GM18858 (cell line): ENCODE data around the gene TRAPPC2L.

Source experiments
- ATAC-seq: cut with Tn5 transposase; IDR thresholded peaks from one replicate; pipeline ENCODE4 v1.9.1; 2021; ENCODE audit not compliant: unreplicated experiment

TRAPPC2L gene

DNA sequence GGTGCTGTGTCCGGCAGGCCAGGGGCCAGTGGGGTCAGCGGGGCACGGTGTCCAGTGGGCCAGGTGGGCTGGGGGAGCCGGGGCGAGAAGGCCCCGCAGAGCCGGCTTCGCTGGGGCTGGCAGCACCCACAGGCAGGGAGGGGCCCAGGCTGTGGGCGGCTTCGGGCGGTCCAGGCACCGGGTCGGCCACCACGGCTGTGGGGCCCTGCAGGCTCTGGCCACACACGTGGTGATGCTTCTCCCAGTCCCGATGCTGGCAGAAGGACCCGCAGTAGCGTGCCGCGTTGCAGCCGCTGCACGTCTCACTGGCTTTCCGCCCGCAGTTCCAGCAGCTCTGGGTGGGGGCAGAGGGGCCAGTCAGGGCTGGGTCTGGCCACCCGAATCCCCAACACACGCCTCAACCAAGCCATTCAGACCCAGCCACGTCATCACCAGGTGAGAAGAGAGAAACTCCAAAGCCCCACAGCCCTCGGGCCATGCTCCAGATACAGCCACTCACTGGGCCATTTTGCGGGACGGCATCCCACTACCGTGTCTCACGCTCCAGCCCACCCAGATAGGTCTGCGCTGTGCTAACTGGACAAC lies 20.1 kb downstream of the TRAPPC2L start:
- no peak for ATAC-seq

DNA sequence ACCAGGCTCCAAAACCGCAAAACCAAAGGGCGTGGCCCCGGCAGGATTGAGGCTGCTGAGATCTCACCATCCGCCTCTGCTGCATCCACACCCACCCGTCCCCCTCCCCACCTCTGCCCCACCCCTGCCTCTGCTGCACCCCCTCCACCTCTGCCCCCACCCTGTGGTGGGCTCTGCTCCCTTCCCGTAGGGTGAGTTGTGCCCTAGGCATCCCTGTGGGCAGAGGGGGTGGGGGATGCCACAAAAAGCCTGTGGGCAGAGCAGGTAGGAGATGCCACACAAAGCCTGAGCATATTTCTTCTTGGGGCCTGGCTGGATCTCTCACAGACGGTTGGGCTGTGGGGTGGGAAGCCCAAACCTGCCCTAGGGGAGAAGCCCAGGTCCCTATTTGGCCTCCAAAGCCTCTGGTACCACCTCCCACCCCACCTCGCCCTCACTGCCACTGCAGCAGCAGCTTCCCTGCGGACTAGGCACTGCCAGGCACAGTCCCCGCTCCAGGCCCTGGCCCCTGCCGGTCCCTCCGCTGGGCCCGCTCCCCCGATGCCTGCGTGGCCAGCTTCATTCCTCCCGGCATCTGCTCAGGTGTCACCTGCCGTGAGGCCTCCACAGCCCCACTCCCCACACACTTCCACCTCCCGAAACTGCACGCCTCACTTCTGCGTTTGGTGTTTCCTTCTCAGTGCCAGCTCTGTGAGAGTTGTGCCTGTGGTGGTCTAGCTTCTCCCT lies 20.8 kb downstream of the TRAPPC2L start:
- no peak for ATAC-seq

GRCh38 chr16:88878356-88878755 lies 21.4 kb downstream of the TRAPPC2L start:
- no peak for ATAC-seq

GRCh38 chr16:88878967-88879787 lies 22.2 kb downstream of the TRAPPC2L start:
- no peak for ATAC-seq

DNA sequence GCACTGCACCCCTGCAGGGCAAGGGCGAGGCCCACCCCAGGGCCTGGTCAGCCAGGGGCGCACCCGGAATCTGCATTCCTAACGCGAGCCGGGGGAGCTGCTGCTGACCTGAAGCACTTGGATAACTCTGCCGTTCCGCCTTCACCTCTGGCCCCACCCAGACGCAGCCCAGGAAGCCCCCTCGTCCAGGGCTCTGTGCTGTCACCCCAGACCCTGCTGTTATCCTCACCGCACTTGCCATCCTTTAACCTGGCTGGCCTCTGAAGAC lies 22.8 kb downstream of the TRAPPC2L start:
- ATAC-seq, result no peak

- no peak for ATAC-seq
These were observed 23.5 kb downstream of the TRAPPC2L start for GRCh38 chr16:88880226-88881006.

DNA sequence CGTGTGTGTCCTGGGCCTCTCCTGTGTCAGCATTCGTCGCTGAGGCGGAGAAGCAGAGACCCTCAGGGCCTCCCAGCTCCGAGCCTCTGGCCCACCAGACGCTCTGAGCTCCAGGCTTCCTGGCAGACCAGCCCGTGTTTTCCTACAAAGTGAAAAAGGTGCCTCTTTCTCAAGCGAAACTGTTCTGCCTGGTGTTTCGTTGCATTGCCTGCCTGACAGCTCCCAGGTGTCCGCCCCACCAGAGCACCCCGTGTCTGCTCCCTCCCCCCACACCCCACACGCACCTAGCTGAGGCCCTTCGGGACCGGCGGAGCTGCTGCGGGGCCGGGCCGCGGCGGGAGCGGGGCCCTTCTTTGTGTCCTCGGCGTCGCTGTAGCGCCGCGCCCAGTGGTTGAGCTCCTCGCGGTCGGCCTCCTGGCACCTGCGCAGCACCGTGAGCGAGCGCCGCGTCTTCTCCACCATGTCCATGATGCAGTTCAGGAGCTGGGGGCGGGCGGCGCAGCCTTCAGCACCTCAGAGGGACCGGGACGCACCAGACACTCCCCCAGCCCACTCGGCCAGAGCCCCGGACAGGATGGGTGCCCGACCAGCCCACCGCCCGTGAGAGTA lies 24.2 kb downstream of the TRAPPC2L start:
- no peak for ATAC-seq

DNA sequence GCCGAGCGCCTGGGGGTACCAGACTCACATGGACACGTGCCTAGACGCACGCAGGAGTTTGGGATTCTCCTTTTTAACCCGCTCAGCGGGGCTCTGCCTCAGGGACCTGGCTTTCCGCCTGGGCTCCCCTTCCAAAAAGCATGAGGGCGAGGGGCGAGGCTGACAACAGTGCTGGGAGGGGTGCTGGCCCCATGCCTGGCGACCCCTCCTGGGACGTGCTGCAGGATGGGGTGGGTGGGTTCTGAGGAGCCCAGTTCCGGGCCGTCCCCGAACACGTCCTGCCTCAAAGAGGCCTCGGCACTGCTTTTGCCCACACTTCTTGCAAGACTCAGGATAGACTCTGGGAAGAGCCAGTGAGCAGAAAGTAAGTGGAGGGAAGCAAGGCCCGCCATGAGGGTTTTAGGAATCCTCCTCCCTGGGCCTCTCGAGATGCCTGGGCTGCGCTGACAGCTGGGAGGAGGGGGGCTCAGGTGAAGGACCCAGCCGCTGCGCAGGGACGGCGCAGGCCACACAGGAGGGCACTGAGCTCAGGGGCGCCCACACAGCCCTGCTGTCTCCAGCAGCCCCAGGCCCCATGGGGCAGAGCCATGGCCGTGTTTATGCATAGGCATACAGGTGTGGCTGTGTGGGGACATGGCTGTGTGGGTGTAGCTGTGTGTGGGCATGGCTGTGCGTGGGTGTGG lies 24.9 kb downstream of the TRAPPC2L start:
- ATAC-seq, result no peak

DNA sequence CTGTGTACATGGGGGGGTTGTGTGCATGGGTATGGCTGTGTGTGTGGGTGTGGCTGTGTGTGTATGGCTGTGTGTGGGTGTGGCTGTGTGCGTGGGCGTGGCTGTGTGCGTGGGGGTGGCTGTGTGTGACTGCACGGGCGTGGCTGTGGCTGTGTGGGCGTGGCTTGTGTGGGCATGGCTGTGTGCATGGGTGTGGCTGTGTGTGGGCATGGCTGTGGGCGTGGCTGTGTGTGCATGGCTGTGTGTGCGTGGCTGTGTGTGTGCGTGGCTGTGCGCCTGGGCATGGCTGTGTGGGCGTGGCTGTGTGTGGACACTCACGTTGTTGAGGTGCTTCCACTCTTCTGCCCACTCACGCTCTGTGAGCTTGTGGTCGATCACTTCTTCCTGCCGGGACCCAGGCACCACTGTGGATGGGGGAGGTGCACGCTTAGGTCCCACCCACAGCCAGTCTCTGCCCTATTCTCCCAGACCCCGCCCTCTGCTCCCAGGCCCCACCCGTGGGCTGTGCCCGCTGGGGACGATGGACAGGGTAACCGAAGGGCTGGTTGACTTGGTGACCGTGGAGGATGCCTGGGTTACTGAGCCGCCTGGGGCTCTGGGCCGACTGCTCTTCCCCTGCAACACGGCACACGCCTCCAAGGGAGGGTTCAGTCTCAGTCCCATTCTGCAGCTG lies 25.6 kb downstream of the TRAPPC2L start:
- ATAC-seq, result no peak

DNA sequence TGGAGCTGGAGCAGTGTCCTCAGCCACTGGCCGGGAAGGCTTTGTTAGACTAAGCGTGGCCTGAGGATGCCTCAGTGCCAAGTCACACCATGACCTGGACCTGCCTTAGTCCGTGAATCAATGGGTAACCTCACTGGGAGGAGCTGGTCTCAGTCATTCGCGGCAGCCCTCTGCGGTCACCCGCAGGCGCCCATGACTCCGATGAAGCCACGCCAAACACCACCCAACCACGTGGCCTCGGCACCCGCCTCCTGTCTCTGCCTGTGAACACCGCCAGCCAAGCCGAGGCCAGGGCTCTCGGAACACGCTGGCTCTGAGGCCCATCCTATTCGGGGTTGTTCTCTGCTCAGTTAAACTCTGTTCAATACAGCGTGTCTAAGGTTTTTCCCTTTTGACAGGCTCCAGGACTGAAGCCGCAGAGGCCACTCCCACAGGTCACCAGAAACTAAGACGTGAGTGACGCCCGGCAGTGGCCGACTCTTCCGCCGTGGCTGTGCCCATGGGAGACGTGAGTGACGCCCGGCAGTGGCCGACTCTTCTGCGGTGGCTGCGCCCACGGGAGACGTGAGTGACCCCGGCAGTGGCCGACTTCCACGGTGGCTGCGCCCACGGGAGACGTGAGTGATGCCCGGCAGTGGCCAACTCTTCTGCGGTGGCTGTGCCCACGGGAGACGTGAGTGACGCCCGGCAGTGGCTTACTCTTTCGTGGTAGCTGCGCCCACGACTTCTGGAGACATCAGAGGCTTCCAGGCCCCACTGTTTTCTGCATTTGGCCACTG lies 26.4 kb downstream of the TRAPPC2L start:
- ATAC-seq, result no peak

DNA sequence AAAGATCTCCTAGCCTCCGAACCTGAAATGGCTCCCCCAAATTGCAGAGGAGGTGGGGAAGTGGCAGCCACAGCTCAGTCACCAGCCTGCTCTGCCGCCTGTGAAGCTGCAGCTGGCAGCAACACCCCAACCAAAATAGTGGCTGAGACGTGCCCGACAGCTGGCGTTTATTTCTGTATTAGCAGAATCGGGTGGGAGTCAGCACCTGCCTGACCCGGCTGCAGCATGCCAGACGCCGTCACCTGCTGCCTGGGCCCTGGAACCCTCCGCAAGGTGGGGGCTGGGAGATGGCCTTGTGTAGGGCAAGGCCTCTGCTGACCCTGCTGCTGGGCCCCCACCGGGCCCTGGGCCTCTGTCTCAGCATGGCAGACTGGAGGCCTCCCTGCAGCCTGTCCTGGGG lies 27.0 kb downstream of the TRAPPC2L start:
- ATAC-seq, result no peak

GRCh38 chr16:88884569-88885271 lies 27.8 kb downstream of the TRAPPC2L start:
- ATAC-seq, result no peak

DNA sequence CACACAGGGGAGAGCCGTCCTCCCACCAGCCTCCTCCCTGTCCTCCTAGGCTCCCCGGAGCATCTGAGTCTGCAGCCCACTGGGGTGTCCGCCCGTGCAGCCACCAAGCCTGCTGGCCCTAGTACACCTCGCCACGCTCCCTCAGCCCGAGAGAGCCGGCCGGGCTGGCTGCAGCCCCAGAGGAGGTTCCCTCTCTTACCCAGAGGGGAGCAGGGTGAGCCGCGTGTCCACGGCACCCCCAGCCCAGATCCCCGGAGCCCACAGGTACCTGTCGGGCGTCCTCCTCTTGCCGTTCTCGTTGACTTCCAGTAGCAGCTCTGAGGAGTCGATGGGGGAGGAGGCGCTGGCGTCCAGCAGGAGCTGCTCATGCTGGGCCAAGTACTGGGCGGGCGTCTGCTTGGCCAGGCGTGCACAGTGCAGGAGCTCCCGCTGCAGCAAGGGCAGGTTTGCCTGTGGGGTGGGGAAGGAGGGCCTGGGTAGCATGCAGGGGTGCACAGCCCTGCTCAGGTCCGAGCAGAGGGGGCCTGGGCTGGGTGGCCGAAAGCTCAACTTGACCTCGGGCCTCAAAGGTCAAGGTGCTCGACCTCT lies 28.9 kb downstream of the TRAPPC2L start:
- no peak for ATAC-seq

DNA sequence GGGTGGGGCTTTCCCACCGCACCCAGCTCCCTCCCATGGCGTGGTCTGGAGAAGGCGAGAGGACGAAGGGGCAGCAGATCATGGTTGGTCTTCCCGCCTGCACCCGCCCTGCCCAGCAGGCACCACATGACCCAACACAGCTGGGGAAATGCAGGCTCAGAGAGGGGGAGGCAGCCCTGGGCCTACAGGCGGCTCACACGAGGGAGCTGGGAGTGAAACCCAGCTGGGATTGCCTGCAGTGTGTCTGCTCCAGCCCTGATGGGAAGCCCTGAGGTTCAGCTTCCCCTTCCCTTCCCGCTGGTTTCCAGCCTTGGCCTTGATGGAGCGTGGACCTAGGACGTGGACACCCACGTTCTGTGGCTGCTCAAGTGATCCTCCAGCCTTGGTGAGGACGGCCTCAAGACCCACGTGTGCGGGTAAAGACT lies 29.5 kb downstream of the TRAPPC2L start:
- ATAC-seq, result no peak

DNA sequence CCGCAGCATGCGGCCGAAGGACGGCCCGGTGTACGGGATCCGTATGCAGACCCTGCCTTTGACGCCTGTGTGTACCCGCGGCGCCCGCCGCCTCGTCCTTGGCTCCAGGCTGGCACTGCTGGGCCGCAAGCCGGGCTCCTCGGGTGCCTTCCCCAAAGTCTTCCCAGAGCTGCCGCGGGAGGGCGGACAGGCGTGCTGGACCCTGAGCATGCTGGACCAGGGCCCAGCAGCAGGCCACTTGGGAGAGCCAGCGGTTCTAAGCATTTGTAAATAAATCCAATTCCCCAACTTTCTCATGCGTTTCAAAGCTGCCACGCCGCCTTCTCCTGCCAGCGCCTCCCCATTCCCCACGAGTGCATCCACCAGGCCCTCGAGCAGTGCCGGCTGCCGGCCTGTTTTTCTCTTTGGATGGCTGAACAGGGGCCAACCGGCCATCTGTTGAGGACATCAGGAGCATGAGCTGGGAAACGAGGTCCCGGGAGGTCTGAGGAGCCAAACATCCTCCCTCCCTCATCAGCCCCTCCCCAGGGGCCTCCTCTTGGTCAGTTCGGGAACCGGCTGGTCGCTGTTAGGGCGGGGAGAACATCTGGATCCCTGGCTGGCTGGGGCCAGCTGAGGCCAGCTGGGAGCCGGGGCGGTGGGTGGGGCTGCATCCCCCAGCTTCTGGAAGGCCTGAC lies 30.1 kb downstream of the TRAPPC2L start:
- ATAC-seq, result no peak

GRCh38 chr16:88888057-88888456 lies 31.1 kb downstream of the TRAPPC2L start:
- ATAC-seq, result no peak

DNA sequence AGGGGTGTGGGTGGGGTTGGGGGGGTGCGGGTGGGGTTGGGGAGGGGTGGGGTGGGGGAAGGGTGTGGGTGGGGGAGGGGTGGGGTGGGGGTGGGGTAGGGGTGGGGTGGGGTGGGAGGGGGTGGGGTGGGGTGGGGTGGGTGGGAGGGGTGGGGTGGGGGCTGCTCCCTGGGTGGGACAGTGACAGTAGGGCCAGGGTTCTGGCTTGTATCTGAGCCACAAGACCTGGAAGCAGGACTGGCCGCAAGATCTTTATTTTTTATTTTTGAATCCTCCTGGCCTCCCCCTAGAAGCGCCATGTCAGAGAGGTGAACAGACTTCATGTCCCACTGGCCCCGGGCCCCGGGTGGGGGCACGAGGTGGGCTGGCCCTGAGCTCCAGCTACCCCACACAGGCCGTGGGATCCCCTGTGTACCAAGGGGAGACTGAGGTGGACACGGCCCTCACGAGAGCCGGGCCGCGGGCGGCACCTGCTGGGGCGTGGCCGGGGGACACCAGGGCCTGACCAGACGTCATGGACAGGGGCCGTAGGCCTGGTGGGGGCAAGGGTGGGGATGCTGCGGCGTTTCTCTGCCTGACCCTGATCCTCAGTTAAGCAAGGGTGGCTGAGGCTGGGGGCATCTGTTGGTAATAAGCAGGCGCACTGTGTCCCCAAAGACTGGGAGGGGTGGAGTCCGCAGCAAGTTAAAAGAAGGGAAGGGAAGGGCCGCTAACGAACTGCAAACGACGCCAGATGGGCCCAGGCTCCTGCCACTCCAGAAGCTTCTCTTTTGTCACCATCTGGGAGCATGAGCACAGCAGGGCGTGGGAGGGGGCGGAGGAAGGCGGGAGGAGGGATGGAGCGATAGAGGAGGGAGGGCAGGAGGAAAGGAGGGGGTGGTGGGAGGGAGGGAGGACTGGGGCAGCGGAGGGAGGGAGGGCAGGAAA lies 31.8 kb downstream of the TRAPPC2L start:
- ATAC-seq, result no peak
